Measurements from ENCODE around the gene WWTR1. TPM values are rescaled to one million over a fixed set of nuclear protein-coding genes. Genes with fewer than 3 reads are reported as not detected.

The WWTR1 gene
- total RNA-seq, 2 donors from 2014 or later = 17.3 to 18.5 TPM

- H3K9ac ChIP-seq (ENCODE audit: extremely low read depth, low read length, poor library complexity, severe bottlenecking) = no peak overlapping the region
- no peak overlapping the region for H3K4me3 ChIP-seq (ENCODE audit: low read length)
- no peaks in the 10 kb centered on the region for H3K9me3 Mint-ChIP-seq
- TF ChIP-seq CTCF (conservative IDR thresholded peaks at IDR 0.05) = no peak
- H3K27me3 ChIP-seq (ENCODE audit: control insufficient read depth, insufficient read depth, low read length, poor library complexity, severe bottlenecking) = no peaks in the 10 kb centered on the region
- H3K27ac Mint-ChIP-seq = no peak overlapping the region
- H3K9me3 ChIP-seq (ENCODE audit: control insufficient read depth, low read length) = no peaks in the 10 kb centered on the region
- H3K4me1 ChIP-seq (ENCODE audit: control insufficient read depth, insufficient read depth, low read length) = no peaks in the 10 kb centered on the region
- H3K4me3 Mint-ChIP-seq = no peak overlapping the region
- H3K36me3 ChIP-seq (ENCODE audit: control insufficient read depth, insufficient read depth, low read length) = no peaks in the 10 kb centered on the region
- no peaks in the 10 kb centered on the region for H3K36me3 Mint-ChIP-seq (ENCODE audit: low read depth)
- WGBS, 2 experiments (ENCODE audit: insufficient coverage in 1 of 2, insufficient read length in 1 of 2) = 88 to 94% methylated on average over 3 of the region's 3 CpGs
- no peak overlapping the region for H3K27ac ChIP-seq (ENCODE audit: low read depth, low read length)
- H3K27me3 Mint-ChIP-seq (ENCODE audit: insufficient read depth) = peaks cover 2% of the 10 kb centered on the region
- no peak for DNase-seq
- H3K4me1 Mint-ChIP-seq = peaks cover 26% of the 10 kb centered on the region
Observed at GRCh38 chr3:149511040-149511626, 146.7 kb downstream of the WWTR1 start.

- Histone ChIP-seq H3K4me3 (ENCODE audit: low read length) (no peak overlapping the region), H3K4me1 (ENCODE audit: control insufficient read depth, insufficient read depth, low read length) (no peaks in the 10 kb centered on the region), H3K27ac (ENCODE audit: low read depth, low read length) (no peak overlapping the region), H3K9me3 (ENCODE audit: control insufficient read depth, low read length) (no peaks in the 10 kb centered on the region), H3K9ac (ENCODE audit: extremely low read depth, low read length, poor library complexity, severe bottlenecking) (no peak overlapping the region), H3K36me3 (ENCODE audit: control insufficient read depth, insufficient read depth, low read length) (no peaks in the 10 kb centered on the region), H3K27me3 (ENCODE audit: control insufficient read depth, insufficient read depth, low read length, poor library complexity, severe bottlenecking) (no peaks in the 10 kb centered on the region)
- DNase-seq = no peak
- no peak overlapping the region for H3K4me3 Mint-ChIP-seq
- WGBS, 2 experiments (ENCODE audit: insufficient coverage in 1 of 2, insufficient read length in 1 of 2) = 82 to 88% methylated on average over 3 of the region's 3 CpGs
- no peaks in the 10 kb centered on the region for H3K9me3 Mint-ChIP-seq
- no peak overlapping the region for H3K27ac Mint-ChIP-seq
- H3K27me3 Mint-ChIP-seq (ENCODE audit: insufficient read depth) = peaks cover 2% of the 10 kb centered on the region
- no peak for TF ChIP-seq CTCF (conservative IDR thresholded peaks at IDR 0.05)
- peaks cover 26% of the 10 kb centered on the region for H3K4me1 Mint-ChIP-seq
- H3K36me3 Mint-ChIP-seq (ENCODE audit: low read depth) = no peaks in the 10 kb centered on the region
Observed at GRCh38 chr3:149510480-149510879, 147.3 kb downstream of the WWTR1 start.

GRCh38 chr3:149509526-149509925, 148.3 kb downstream of the WWTR1 start:
- DNase-seq = no peak
- H3K27me3 ChIP-seq (ENCODE audit: control insufficient read depth, insufficient read depth, low read length, poor library complexity, severe bottlenecking) = no peaks in the 10 kb centered on the region
- Mint-ChIP-seq H3K27me3 (ENCODE audit: insufficient read depth) (peaks cover 2% of the 10 kb centered on the region), H3K9me3 (no peaks in the 10 kb centered on the region), H3K4me1 (peaks cover 26% of the 10 kb centered on the region), H3K4me3 (no peak overlapping the region), H3K36me3 (ENCODE audit: low read depth) (no peaks in the 10 kb centered on the region), H3K27ac (no peak overlapping the region)
- no peak overlapping the region for H3K4me3 ChIP-seq (ENCODE audit: low read length)
- H3K36me3 ChIP-seq (ENCODE audit: control insufficient read depth, insufficient read depth, low read length) = no peaks in the 10 kb centered on the region
- no peaks in the 10 kb centered on the region for H3K9me3 ChIP-seq (ENCODE audit: control insufficient read depth, low read length)
- no peak overlapping the region for H3K27ac ChIP-seq (ENCODE audit: low read depth, low read length)
- H3K9ac ChIP-seq (ENCODE audit: extremely low read depth, low read length, poor library complexity, severe bottlenecking) = no peak overlapping the region
- TF ChIP-seq CTCF (conservative IDR thresholded peaks at IDR 0.05) = no peak
- no peaks in the 10 kb centered on the region for H3K4me1 ChIP-seq (ENCODE audit: control insufficient read depth, insufficient read depth, low read length)
- 93 to 100% methylated on average over 2 to 3 of the region's 3 CpGs for WGBS, 2 experiments (ENCODE audit: insufficient coverage in 1 of 2, insufficient read length in 1 of 2)

Data from endodermal cell (in vitro differentiated cells).